ENCODE data around the gene C18orf63. TPM values are rescaled to one million over a fixed set of nuclear protein-coding genes. Genes with fewer than 3 reads are reported as not detected.

C18orf63 gene
- polyA plus RNA-seq, 1 experiment: not detected

DNA sequence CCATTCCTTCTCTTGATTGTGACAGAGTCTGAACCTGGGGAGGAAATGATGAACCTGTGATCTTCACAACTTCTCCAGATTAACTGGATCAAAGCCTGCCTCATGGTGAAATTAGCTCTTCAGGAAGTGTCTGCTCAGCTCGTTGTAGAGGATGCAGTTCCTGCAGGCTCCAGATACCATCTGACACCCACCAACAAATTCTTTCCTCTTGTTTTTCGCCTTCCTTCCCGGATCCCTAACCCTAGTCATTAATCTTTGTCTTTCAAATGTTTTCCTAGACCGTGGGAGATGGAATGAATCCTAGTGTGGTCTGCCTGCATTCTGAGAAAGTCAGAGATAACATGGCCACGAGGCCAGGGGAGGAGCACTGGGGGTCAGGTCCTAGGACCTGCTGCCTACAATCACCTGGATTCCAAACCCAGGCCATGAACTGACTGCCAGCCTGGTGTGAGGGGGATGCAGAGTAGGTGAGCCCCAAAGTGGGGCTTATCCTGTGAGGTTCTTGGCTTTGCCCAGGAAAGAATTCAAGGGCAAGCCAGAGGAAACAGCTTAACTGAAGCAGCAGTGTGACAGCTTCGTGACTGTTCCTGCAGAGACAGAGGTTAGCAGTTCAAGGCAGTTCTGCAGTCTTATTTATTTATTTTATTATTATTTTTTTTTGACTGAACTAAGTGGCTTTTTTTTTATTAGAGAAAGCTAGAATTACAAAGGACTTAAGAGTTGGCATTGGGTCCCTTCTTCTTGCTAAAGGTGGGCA is 73.7 kb downstream of the C18orf63 start:
- DNase-seq (ENCODE audit: low read depth, low spot score): no peak
- ChIA-PET POLR2A (no interaction called here), CTCF (no interaction called here)

DNA sequence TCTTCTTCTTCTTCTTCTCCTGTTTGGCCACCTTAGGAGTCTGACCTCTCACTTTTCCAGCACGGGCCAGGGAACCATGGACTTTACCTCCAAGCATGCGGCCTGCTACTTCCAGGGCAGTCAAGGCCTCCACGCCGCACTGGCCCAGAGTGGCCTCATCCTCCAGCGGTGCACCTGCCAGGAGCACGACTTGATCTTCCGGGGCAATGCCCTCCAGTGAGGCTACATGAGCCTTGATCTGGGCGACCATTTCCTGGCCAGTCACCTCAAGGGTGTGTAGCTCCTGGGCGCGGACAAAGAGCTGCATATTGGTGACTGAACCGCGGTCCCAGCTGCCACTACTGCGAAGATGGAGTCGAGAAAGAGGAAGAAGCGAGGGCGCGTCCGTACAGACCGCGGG is 74.4 kb downstream of the C18orf63 start:
- H3K27me3 ChIP-seq (ENCODE audit: control insufficient read depth, insufficient read depth, low read length): peaks cover 21% of the 10 kb centered on the region
- H3K27ac ChIP-seq (ENCODE audit: low read depth, low read length): no peak overlapping the region
- H3K4me3 ChIP-seq (ENCODE audit: low read depth, low read length): no peak overlapping the region
- POLR2A ChIA-PET: no interaction called here
- CTCF ChIA-PET: no interaction called here
- no peak for TF ChIP-seq CTCF (IDR thresholded peaks at IDR 0.05; ENCODE audit: low read depth, low read length)
- no peaks in the 10 kb centered on the region for H3K9me3 ChIP-seq (ENCODE audit: control insufficient read depth, insufficient read depth, low read length)
- DNase-seq (ENCODE audit: low read depth, low spot score): no peak

More for the DNA sequence above, 73.7 kb downstream of the C18orf63 start:
- TF ChIP-seq CTCF (IDR thresholded peaks at IDR 0.05; ENCODE audit: low read depth, low read length): no peak
- Histone ChIP-seq H3K9me3 (ENCODE audit: control insufficient read depth, insufficient read depth, low read length) (no peaks in the 10 kb centered on the region), H3K4me3 (ENCODE audit: low read depth, low read length) (no peak overlapping the region), H3K27me3 (ENCODE audit: control insufficient read depth, insufficient read depth, low read length) (peaks cover 17% of the 10 kb centered on the region), H3K27ac (ENCODE audit: low read depth, low read length) (no peak overlapping the region)

GRCh38 chr18:74390900-74391299 is 75.3 kb downstream of the C18orf63 start:
- no peak overlapping the region for H3K4me3 ChIP-seq (ENCODE audit: low read depth, low read length)
- no peak for DNase-seq (ENCODE audit: low read depth, low spot score)
- H3K27me3 ChIP-seq (ENCODE audit: control insufficient read depth, insufficient read depth, low read length): peaks cover 25% of the 10 kb centered on the region
- no peaks in the 10 kb centered on the region for H3K9me3 ChIP-seq (ENCODE audit: control insufficient read depth, insufficient read depth, low read length)
- ChIA-PET CTCF (no interaction called here), POLR2A (no interaction called here)
- TF ChIP-seq CTCF (IDR thresholded peaks at IDR 0.05; ENCODE audit: low read depth, low read length): no peak
- H3K27ac ChIP-seq (ENCODE audit: low read depth, low read length): no peak overlapping the region

GRCh38 chr18:74392323-74392722 is 76.7 kb downstream of the C18orf63 start:
- H3K27ac ChIP-seq (ENCODE audit: low read depth, low read length): no peak overlapping the region
- H3K27me3 ChIP-seq (ENCODE audit: control insufficient read depth, insufficient read depth, low read length): peaks cover 29% of the 10 kb centered on the region
- ChIA-PET CTCF (no interaction called here), POLR2A (no interaction called here)
- no peaks in the 10 kb centered on the region for H3K9me3 ChIP-seq (ENCODE audit: control insufficient read depth, insufficient read depth, low read length)
- H3K4me3 ChIP-seq (ENCODE audit: low read depth, low read length): no peak overlapping the region
- no peak for TF ChIP-seq CTCF (IDR thresholded peaks at IDR 0.05; ENCODE audit: low read depth, low read length)
- no peak for DNase-seq (ENCODE audit: low read depth, low spot score)

DNA sequence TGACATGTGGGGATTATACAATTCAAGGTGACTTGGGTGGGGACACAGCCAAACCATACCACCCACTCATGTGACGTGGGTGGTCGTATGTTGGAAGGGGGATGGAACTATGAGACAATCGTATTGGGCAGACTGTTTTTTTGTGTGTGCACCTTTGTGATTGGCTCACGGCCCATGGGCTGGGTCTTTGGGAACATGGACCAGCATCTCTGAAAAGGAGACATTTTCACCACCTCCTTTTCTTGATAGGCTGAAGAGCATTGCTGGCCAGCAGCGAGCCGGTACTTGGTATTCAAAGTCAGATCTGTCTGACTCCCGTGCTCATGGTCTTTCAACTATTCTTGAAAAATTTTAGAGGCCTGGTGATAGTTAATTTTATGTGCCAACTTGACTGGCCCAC is 79.4 kb downstream of the C18orf63 start:
- H3K4me3 ChIP-seq (ENCODE audit: low read depth, low read length): no peak overlapping the region
- DNase-seq (ENCODE audit: low read depth, low spot score): no peak
- ChIA-PET POLR2A (no interaction called here), CTCF (no interaction called here)
- no peak overlapping the region for H3K27ac ChIP-seq (ENCODE audit: low read depth, low read length)
- H3K9me3 ChIP-seq (ENCODE audit: control insufficient read depth, insufficient read depth, low read length): no peaks in the 10 kb centered on the region
- no peak for TF ChIP-seq CTCF (IDR thresholded peaks at IDR 0.05; ENCODE audit: low read depth, low read length)
- peaks cover 37% of the 10 kb centered on the region for H3K27me3 ChIP-seq (ENCODE audit: control insufficient read depth, insufficient read depth, low read length)

Data from AG04450 (cell line).